ENCODE measurements around the gene EFHD2.
"Not testable (repeated sequence)": the region's sequence is repeated elsewhere in the genome, so short reads cannot be mapped to it uniquely, and the experiment has no call there.

Gene EFHD2

DNA sequence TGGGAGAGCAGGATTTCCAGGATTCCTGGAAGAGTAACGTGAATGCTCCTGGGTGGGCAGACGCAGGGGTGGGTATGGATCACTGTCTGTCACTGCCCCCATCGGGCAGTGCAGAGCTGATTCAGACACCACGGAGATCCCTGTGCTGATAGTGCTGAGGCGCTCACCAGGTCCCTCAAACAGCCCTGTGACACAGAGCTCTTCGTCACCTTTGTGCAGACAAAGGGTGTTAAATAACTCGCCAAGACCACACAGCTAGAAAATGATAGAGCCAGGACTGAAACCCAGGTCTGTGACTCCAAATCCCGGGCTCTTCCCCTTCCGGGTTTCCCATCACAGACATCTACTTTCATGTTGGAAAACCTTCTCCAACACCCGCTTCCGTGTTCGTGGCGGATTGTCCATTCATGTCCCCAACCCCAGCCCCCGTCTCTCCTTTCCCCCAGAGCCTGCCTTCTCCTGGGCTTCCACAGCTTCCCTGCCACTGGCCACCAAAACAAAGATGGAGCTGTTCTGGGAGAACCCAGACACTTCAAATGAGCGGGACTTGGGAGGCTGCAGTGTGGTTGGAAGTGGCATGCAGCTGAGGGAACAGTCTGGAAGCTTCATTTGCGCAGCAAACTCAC lies 2.6 kb downstream of the EFHD2 start:
- no peak for DNase-seq (ENCODE audit: low spot score)

DNA sequence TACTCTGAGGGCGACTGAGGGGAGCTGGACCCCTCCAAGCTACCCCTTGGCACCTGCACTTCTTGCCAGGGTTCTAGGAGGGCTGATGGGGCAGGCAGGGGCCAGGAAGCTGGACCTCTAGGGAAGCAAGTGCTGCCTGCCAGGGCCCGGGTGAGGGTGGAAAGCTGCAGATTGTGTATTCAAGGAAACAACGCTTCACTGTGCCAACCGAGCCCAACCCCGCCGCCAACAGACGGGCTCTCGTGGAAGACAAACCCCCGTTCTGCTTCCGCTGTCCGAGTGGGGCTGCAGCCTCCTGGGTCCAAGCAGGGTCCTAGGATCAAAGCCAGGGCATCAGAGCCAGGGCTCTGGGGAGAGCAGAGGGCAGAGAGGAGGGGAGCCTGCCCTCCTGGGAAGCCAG lies 3.2 kb downstream of the EFHD2 start:
- no peak for DNase-seq (ENCODE audit: low spot score)

GRCh38 chr1:15413563-15414444 lies 4.1 kb downstream of the EFHD2 start:
- DNase-seq (ENCODE audit: low spot score) = no peak

GRCh38 chr1:15414445-15414983 lies 4.8 kb downstream of the EFHD2 start:
- DNase-seq (ENCODE audit: low spot score) = no peak

DNA sequence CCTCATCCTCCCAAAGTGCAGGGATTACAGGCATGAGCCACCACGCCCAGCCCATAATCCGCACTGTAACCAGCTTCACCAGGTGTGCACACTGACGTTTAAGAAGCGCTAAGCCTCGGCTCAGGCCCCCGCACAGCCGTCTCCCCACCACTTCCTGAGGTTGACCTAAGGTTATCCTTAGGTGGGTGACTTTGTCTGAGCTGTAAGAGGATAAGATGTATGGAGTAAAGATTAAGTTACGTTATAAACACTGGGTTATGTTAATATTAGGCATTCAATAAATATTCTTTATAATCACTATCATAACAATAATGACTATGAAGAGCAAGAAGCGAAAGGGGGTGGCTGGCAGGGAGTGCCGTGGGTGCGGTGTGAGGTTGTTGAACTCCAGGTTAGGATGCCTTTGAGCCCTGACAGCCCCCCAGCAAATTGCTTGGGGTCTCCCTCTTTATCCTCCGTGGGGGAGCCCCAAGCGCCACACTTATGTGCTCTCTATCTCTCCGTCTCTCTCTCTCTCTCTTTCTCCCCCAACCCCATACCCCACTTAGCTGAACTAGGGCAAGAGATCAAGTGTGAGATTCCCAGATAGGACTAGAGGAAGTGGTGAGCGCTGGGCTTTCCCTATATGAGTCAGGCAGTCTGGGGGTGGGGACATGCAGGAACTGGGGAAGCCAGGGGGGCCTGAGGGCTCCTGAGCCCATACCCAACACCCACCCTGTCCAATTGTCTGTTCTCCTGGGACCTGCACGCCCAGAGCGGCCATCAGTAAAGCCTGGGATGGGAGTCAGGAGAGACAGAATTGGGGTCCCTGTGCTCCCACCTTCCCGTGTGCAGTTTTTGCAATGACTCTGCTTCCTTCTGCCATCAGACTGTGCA lies 7.6 kb downstream of the EFHD2 start:
- peak; percentile 79 for DNase-seq (ENCODE audit: low spot score)

GRCh38 chr1:15418806-15419515 lies 9.3 kb downstream of the EFHD2 start:
- no peak for DNase-seq (ENCODE audit: low spot score)

DNA sequence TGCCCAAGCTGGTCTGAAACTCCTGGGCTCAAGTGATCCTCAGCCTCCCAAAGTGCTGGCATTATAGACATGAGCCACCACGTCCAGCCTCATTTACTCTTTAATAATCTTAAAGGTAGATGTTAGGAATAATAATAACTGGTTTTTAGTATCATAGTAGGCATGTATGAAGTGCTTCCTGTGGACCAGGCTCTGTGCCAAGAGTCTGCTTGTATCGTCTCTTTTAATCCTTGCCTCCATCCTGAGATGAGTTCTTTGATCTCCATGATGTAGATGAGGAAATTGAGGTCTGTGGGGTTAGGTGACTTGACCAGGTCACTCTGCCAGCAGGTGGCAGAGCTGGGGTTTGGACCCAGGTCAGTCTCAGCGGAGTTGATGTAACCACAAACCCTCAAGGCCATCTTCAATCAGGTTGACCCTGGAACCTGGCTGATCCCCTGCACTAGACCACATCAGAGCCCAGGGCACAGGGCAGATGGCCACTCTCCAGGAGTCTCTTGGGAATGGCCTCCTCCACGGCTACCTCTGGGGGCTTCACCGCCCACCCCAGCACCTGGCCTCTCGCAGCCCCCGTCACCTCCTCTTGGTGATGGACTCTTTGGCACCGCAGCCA lies 11.3 kb downstream of the EFHD2 start:
- no peak for DNase-seq (ENCODE audit: low spot score)

- no peak for DNase-seq (ENCODE audit: low spot score)
Observed at GRCh38 chr1:15422871-15423270, 13.2 kb downstream of the EFHD2 start.

GRCh38 chr1:15423355-15424077 lies 13.8 kb downstream of the EFHD2 start:
- no peak for DNase-seq (ENCODE audit: low spot score)

DNA sequence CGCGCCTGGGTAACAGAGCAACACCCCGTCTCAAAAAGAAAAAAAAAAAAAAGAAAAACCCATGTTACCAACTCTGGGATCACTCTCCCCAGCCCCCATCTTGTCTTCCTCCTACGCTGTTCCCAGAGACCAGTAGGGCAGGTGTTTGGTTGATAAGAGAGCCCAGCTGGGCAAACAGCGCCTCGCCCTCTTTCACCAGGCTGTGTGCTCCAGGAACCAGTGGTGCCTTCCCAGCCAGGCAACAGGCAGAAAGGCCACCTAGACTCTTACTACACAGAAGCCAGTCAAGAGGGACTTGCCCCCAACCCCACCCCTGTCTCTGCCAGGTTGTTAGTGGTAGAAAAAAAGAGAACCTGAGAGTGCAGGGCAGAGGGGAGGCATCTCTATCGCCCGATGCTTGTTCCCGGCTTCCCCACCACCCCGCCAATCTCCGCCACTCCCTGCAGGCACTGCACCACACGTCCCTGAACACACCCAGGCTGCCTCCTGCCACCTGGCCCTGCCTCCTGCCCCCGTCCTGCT lies 14.5 kb downstream of the EFHD2 start:
- DNase-seq (ENCODE audit: low spot score) = no peak

DNA sequence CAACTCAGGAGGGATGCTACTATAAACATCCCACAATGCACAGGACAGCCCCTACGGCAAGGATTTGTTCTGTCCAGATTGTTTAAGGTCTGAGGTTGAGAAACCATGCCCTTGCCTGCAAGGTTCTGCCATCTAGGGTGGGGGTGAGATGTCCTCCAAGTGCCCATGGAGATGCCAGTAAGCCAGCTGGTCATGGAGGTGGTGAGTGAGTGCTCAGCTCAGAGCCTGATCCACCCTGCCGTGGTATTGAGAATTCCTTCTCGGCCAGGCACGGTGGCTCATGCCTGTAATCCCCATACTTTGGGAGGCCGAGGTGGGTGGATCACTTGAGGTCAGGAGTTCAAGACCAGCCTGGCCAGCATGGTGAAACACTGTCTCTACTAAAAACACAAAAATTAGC lies 15.3 kb downstream of the EFHD2 start:
- DNase-seq (ENCODE audit: low spot score) = no peak

GRCh38 chr1:15425521-15425920 lies 15.8 kb downstream of the EFHD2 start:
- DNase-seq (ENCODE audit: low spot score) = no peak

GRCh38 chr1:15425958-15426357 lies 16.3 kb downstream of the EFHD2 start:
- DNase-seq (ENCODE audit: low spot score) = no peak

DNA sequence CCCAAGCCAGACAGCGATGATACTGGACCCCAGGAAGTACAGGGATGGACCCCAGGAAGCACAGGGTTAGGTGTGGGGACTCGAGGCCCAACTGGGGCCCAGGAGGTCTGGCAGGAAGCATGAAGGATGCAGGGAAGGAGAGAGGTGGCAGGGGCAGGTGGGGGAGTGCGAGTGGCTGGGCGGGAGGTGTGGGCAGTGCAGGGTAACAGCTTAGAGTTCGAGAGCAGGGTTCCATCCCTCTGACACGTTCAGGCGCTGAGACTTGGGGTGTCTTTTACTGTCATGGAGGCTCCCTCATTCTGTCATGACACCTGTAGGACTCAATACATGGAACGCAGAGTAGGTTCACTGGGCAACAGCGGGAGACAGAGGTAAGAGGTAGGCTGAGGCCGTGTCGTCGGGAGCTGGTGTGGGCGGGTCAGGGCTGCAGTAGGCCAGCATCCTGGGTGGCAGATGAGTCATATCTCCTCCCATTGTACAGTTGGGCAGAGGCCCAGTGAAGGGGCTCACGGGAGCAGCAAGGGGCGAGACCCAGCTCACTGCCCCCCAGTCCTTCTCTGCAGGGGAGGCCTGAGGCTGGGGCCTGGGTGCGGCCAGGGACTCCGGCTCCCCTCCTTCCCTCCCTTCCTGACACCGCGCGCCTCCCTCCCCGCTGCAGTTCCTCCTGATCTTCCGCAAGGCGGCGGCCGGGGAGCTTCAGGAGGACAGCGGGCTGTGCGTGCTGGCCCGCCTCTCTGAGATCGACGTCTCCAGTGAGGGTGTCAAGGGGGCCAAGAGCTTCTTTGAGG lies 17.0 kb downstream of the EFHD2 start:
- DNase-seq (ENCODE audit: low spot score) = no peak

DNA sequence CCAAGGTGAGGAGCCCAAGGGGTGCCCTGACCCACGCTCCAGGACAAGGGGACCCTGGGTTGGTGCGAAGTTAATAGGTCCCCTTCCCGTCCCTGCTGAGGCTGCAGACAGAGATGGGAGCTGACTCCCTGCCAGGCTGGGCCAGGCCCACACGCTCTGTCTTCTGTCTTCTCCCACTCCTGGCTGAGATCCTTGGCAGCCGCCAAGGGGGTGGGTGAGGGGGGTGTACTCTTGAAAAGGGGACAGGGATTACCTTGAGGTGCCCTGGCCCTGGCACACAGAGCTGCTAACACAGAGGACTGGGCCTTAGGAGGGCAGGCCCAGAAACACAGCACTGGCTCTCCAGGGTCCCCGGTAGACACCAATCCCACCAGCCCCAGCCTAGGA lies 17.6 kb downstream of the EFHD2 start:
- DNase-seq (ENCODE audit: low spot score) = no peak

GRCh38 chr1:15428252-15428651 lies 18.6 kb downstream of the EFHD2 start:
- DNase-seq (ENCODE audit: low spot score) = not testable (repeated sequence)

GRCh38 chr1:15428815-15429435 lies 19.2 kb downstream of the EFHD2 start:
- DNase-seq (ENCODE audit: low spot score) = no peak

DNA sequence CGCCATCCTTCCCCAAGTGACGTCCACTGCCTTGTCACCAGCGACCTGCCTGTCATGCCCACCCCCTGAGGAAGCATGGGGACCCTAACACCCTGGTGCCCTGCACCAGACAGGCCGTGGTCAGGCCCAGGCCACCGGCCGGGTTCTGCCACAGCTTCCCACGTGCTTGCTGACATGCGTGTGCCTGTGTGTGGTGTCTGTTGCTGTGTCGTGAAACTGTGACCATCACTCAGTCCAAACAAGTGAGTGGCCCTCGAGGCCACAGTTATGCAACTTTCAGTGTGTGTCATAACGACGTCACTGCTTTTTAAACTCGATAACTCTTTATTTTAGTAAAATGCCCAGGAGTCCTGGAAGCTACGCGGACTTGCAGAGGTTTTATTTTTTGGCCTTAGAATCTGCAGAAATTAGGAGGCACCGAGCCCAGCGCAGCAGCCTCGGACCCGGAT lies 20.0 kb downstream of the EFHD2 start:
- peak; percentile 72 for DNase-seq (ENCODE audit: low spot score)
